GM12874 (cell line): Measurements from ENCODE around the gene SRGAP1.

Experiments
- CTCF ChIP-seq: IDR thresholded peaks from 2 replicates; pipeline ENCODE4 v1.5.1; 2011; ENCODE audit warnings: low read depth, mild to moderate bottlenecking, control low read depth, low read length, moderate library complexity; ENCODE audit not compliant: insufficient read depth

Gene SRGAP1

GRCh38 chr12:63918800-63919300 is 74.3 kb downstream of the SRGAP1 start:
- no peak for TF ChIP-seq CTCF

GRCh38 chr12:63919756-63920155 is 75.3 kb downstream of the SRGAP1 start:
- no peak for TF ChIP-seq CTCF

- no peak for TF ChIP-seq CTCF
These were observed 76.7 kb downstream of the SRGAP1 start for GRCh38 chr12:63921157-63921556.

GRCh38 chr12:63922474-63922873 is 78.0 kb downstream of the SRGAP1 start:
- no peak for TF ChIP-seq CTCF

- no peak for TF ChIP-seq CTCF
These were observed 80.3 kb downstream of the SRGAP1 start for GRCh38 chr12:63924781-63925180.

GRCh38 chr12:63927511-63927910 is 83.0 kb downstream of the SRGAP1 start:
- no peak for TF ChIP-seq CTCF

GRCh38 chr12:63928305-63928704 is 83.8 kb downstream of the SRGAP1 start:
- TF ChIP-seq CTCF: no peak
